SK-N-SH (cell line): ENCODE measurements around the gene SAMD4A.

Source experiments
- GABPA ChIP-seq: IDR thresholded peaks from 2 replicates; pipeline ENCODE4 v1.4.0; 2012; ENCODE audit warnings: low read depth, mild to moderate bottlenecking
- RFX5 ChIP-seq: IDR thresholded peaks from 2 replicates; pipeline ENCODE4 v1.6.1; 2012; ENCODE audit warnings: mild to moderate bottlenecking, improper control_type of control experiment, low read length

DNA sequence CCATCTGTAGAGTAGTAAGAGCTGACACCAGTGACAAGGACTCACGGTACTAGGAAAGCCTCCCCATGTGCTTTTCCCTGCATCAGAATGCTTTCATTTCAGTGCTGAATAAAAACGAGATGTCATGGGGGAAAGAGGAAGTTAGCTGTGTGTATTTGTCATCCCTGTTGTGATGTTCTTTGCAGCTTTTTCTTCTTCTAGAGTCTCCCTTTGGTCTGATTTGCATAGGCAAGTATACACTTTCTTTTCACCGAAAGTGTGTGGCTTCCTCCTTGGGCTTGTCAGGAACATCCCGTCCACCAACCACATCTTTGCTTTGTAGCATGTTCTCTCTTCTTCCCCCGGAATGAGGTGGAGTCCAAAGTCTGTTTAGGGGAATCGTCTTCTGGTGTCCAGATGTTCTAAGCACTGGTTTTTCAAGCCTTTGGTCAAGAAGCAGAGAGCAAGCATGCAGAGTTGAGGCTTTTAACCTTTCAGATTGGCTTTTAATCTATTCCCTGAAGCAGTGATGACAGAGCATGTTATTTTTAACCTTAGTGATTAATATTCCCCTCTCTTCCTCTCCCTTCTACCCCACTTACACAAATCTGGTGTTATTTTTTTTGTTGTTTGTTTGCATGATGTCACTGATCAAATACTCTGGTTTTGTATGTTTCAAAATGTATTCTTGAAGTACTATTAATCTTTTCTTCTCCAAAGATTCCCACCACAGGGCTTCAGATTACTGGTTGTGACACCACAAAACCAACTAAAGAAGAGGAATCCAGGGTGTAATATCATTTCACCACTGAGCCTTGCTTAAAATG is 163.4 kb downstream of the SAMD4A start:
- TF ChIP-seq GABPA: no peak
- TF ChIP-seq RFX5: no peak
